AG04450 (cell line): ENCODE measurements around the gene KLF2. TPM values are rescaled to one million over a fixed set of nuclear protein-coding genes. Genes with fewer than 3 reads are reported as not detected.
"Not testable (repeated sequence)": the region's sequence is repeated elsewhere in the genome, so short reads cannot be mapped to it uniquely, and the experiment has no call there.

Experiments
- CTCF ChIA-PET: fragments of 300-600, 350-600 bp; formaldehyde crosslinking; extraction: SDS; loops from one replicate; lab custom pipeline; 2022; ENCODE audit warnings: antibody characterized with exemption, inconsistent platforms; lab: Charles Lee
- POLR2A ChIA-PET: fragments of 350-600 bp; formaldehyde crosslinking; extraction: SDS; loops from one replicate; lab custom pipeline; 2021; ENCODE audit warnings: antibody characterized with exemption, inconsistent platforms; lab: Yijun Ruan, JAX
- DNase-seq: peaks from one replicate; pipeline ENCODE4 v3.0.0-alpha.2; 2011; ENCODE audit warnings: low read depth, low spot score
- H3K27ac ChIP-seq: one replicate; pipeline ENCODE4 v1.5.1; 2012; ENCODE audit warnings: low read depth, low read length, control low read depth
- H3K27me3 ChIP-seq: one replicate; pipeline ENCODE4 v1.6.0; 2012; ENCODE audit warnings: low read length; ENCODE audit not compliant: control insufficient read depth, insufficient read depth
- H3K4me3 ChIP-seq: 2 replicates; pipeline ENCODE4 v1.5.1; 2011; ENCODE audit warnings: mild to moderate bottlenecking, low read depth, low read length, control low read depth
- H3K9me3 ChIP-seq: 2 replicates; pipeline ENCODE4 v1.5.1; 2012; ENCODE audit warnings: low read length; ENCODE audit not compliant: control insufficient read depth, insufficient read depth
- CTCF ChIP-seq: IDR thresholded peaks from 2 replicates; pipeline ENCODE4 v1.5.1; 2011; ENCODE audit warnings: low read depth, low read length, control low read depth, inconsistent platforms
- polyA plus RNA-seq: library from polyadenylated mRNA; depleted of rRNA; stranded (reverse); fragments of >200 nt; gene quantifications from 2 replicates; pipeline ENCODE4 v1.2.3, GENCODE V29; 2011

KLF2 gene
- polyA plus RNA-seq, 1 experiment: 0.60 TPM

- H3K4me3 ChIP-seq: no peak overlapping the region
- H3K27me3 ChIP-seq: no peaks in the 10 kb centered on the region
- TF ChIP-seq CTCF: no peak
- no peaks in the 10 kb centered on the region; the same call in 1 of the 2 replicates for H3K9me3 ChIP-seq
- no peak for DNase-seq
- no peak overlapping the region for H3K27ac ChIP-seq
- ChIA-PET POLR2A (interaction anchor here (1.4 kb wide), 1 partner anchor 17 kb away, joined by 5 read pairs; the partner anchor contains the start of gene KLF2), CTCF (interaction anchor here (0.6 to 1.0 kb wide), 2 partner anchors 11 to 40 kb away, joined by 3 to 4 read pairs; no protein-coding TSS in a partner anchor)
Measured at GRCh38 chr19:16342002-16342715, 17.5 kb downstream of the KLF2 start.

GRCh38 chr19:16343156-16343555, 18.5 kb downstream of the KLF2 start:
- DNase-seq: no peak
- no peak for TF ChIP-seq CTCF
- no peaks in the 10 kb centered on the region; the same call in 1 of the 2 replicates for H3K9me3 ChIP-seq
- no peaks in the 10 kb centered on the region for H3K27me3 ChIP-seq
- no peak overlapping the region for H3K4me3 ChIP-seq
- POLR2A ChIA-PET: no interaction called here
- H3K27ac ChIP-seq: no peak overlapping the region
- CTCF ChIA-PET: interaction anchor here (0.6 kb wide), 1 partner anchor 12 kb away, joined by 3 read pairs; no protein-coding TSS in a partner anchor

- TF ChIP-seq CTCF: no peak
- Histone ChIP-seq H3K9me3 (no peaks in the 10 kb centered on the region; the same call in 1 of the 2 replicates), H3K27me3 (no peaks in the 10 kb centered on the region), H3K4me3 (no peak overlapping the region), H3K27ac (no peak overlapping the region)
- ChIA-PET CTCF (interaction anchor here (1.2 kb wide), 1 partner anchor 37 kb away, joined by 3 read pairs; no protein-coding TSS in a partner anchor), POLR2A (no interaction called here)
- DNase-seq: no peak
Measured at GRCh38 chr19:16345457-16345856, 20.8 kb downstream of the KLF2 start.

- CTCF ChIA-PET, H3K27ac ChIP-seq, H3K9me3 ChIP-seq, H3K4me3 ChIP-seq, DNase-seq, POLR2A ChIA-PET, H3K27me3 ChIP-seq: not testable (repeated sequence)
Measured at GRCh38 chr19:16347099-16347498, 22.5 kb downstream of the KLF2 start.

GRCh38 chr19:16347706-16348105, 23.1 kb downstream of the KLF2 start:
- no peak for DNase-seq
- H3K9me3 ChIP-seq: no peaks in the 10 kb centered on the region; the same call in 1 of the 2 replicates
- H3K27ac ChIP-seq: no peak overlapping the region
- no peak overlapping the region for H3K4me3 ChIP-seq
- ChIA-PET POLR2A (no interaction called here), CTCF (interaction anchor here (0.6 kb wide), 1 partner anchor 35 kb away, joined by 5 read pairs; no protein-coding TSS in a partner anchor)
- no peaks in the 10 kb centered on the region for H3K27me3 ChIP-seq
- no peak for TF ChIP-seq CTCF
